B cell (primary cell): ENCODE results near the gene EIF2S1. TPM values are rescaled to one million over a fixed set of nuclear protein-coding genes. Genes with fewer than 3 reads are reported as not detected.
"Not testable (repeated sequence)": the region's sequence is repeated elsewhere in the genome, so short reads cannot be mapped to it uniquely, and the experiment has no call there.

Experiments used
- ATAC-seq: fragments of 200-7000 bp; cut with Tn5 transposase; one replicate; pipeline ENCODE4 v1.10.0; 2021; ENCODE audit warnings: low read depth, mild to moderate bottlenecking, moderate number of reproducible peaks, moderate library complexity
- CTCF ChIA-PET: fragments of 350-600 bp; sonication (Branson Sonifier 250); formaldehyde crosslinking; loops from one replicate; lab custom pipeline; 2021; ENCODE audit warnings: antibody characterized with exemption, inconsistent platforms; lab: Charles Lee
- POLR2A ChIA-PET: fragments of 350-600 bp; sonication (Branson Sonifier 250); formaldehyde crosslinking; loops from one replicate; lab custom pipeline; 2021; ENCODE audit warnings: antibody characterized with exemption; lab: Charles Lee
- DNase-seq: peaks from one replicate; pipeline ENCODE4 v3.0.0; 2013
- H2AFZ ChIP-seq: 2 replicates; pipeline ENCODE4 v1.6.1; 2012; ENCODE audit warnings: mild to moderate bottlenecking, low read depth, low read length; ENCODE audit not compliant: insufficient read depth, poor library complexity, severe bottlenecking
- H3K27ac ChIP-seq, 2 donors: 1 replicate in 1 of 2; 2 replicates in 1 of 2; pipeline ENCODE4 v1.5.1; 2012 to 2013; ENCODE audit warnings: low read length in 2 of 2, mild to moderate bottlenecking in 2 of 2, moderate library complexity in 1 of 2
- H3K27me3 ChIP-seq, 4 experiments: fragments of 200-600 bp in 1 of 4; sonication (generic) in 1 of 4; replicated peaks in 1 of 4; 1 replicate in 2 of 4; 2 replicates in 2 of 4; pipeline versions ENCODE4 v1.6.1 to v1.7.0; 2013 to 2016; ENCODE audit warnings: low read length in 3 of 4, mild to moderate bottlenecking in 2 of 4, mixed read lengths in 1 of 4, moderate library complexity in 1 of 4; ENCODE audit not compliant: insufficient read depth in 4 of 4, control insufficient read depth in 3 of 4; ENCODE audit errors: control extremely low read depth in 1 of 4
- H3K36me3 ChIP-seq, 2 experiments: replicated peaks in 1 of 2; 1 replicate in 1 of 2; 2 replicates in 1 of 2; pipeline versions ENCODE4 v1.6.1 to v1.7.1; 2013; ENCODE audit warnings: low read length in 1 of 2; ENCODE audit not compliant: insufficient read depth in 2 of 2, control insufficient read depth in 1 of 2; ENCODE audit errors: control extremely low read depth in 1 of 2, extremely low read depth in 1 of 2
- H3K4me1 ChIP-seq, 2 donors: fragments of 200-600 bp in 1 of 2; sonication (generic) in 1 of 2; 1 replicate in 1 of 2; 2 replicates in 1 of 2; pipeline versions ENCODE4 v1.5.1 to v1.6.1; 2013 to 2017; ENCODE audit warnings: low read length in 2 of 2; ENCODE audit not compliant: control insufficient read depth in 2 of 2, insufficient read depth in 2 of 2
- H3K4me2 ChIP-seq: replicated peaks from 2 replicates; pipeline ENCODE3; 2012; ENCODE audit warnings: mild to moderate bottlenecking, low read depth, low read length; ENCODE audit not compliant: poor library complexity, severe bottlenecking
- H3K4me3 ChIP-seq, 5 experiments: fragments of 200-600 bp in 1 of 5; sonication (generic) in 1 of 5; 1 replicate in 3 of 5; 2 replicates in 2 of 5; pipeline versions ENCODE4 v1.5.1 to v1.7.0; 2011 to 2016; ENCODE audit warnings: low read length in 4 of 5, mild to moderate bottlenecking in 4 of 5, low read depth in 2 of 5, control low read depth in 1 of 5, moderate library complexity in 1 of 5; ENCODE audit not compliant: insufficient read depth in 1 of 5; ENCODE audit errors: control extremely low read depth in 1 of 5, extremely low read depth in 1 of 5
- H3K79me2 ChIP-seq: fragments of 200-600 bp; sonication (generic); one replicate; pipeline ENCODE4 v1.6.0; 2016; ENCODE audit warnings: low read length; ENCODE audit not compliant: control insufficient read depth, insufficient read depth
- H3K9ac ChIP-seq: fragments of 200-600 bp; sonication (generic); 2 replicates; pipeline ENCODE4 v1.6.1; 2017; ENCODE audit warnings: mild to moderate bottlenecking, low read length, moderate library complexity
- H3K9me3 ChIP-seq, 3 donors: one replicate each; pipeline versions ENCODE4 v1.6.1 to v1.7.1; 2013; ENCODE audit warnings: low read length in 2 of 3; ENCODE audit not compliant: control insufficient read depth in 2 of 3, insufficient read depth in 1 of 3; ENCODE audit errors: control extremely low read depth in 1 of 3
- H4K20me1 ChIP-seq: 2 replicates; pipeline ENCODE4 v1.6.0; 2012; ENCODE audit warnings: mild to moderate bottlenecking, low read length; ENCODE audit not compliant: insufficient read depth, control insufficient read depth, poor library complexity, severe bottlenecking
- H3K27ac Mint-ChIP-seq: one replicate; pipeline ENCODE4 v1.8.0; 2021; ENCODE audit warnings: mixed read lengths
- H3K27me3 Mint-ChIP-seq: one replicate; pipeline ENCODE4 v1.8.0; 2021; ENCODE audit warnings: mixed read lengths
- H3K4me1 Mint-ChIP-seq: one replicate; pipeline ENCODE4 v1.8.0; 2021; ENCODE audit warnings: mixed read lengths
- H3K4me3 Mint-ChIP-seq: one replicate; pipeline ENCODE4 v1.8.0; 2021; ENCODE audit warnings: mixed read lengths
- H3K9me3 Mint-ChIP-seq: one replicate; pipeline ENCODE4 v1.8.0; 2022; ENCODE audit warnings: mixed read lengths; ENCODE audit not compliant: insufficient read depth
- CTCF ChIP-seq: fragments of 200-600 bp; IDR thresholded peaks from one replicate; pipeline ENCODE4 v1.8.0; 2022; ENCODE audit warnings: antibody characterized with exemption, mild to moderate bottlenecking
- EZH2 ChIP-seq: IDR thresholded peaks from 2 replicates; pipeline ENCODE4 v1.6.1; 2012; ENCODE audit warnings: borderline replicate concordance, low read depth, mild to moderate bottlenecking, moderate library complexity, low read length; ENCODE audit not compliant: insufficient read depth, poor library complexity, severe bottlenecking
- WGBS: methylation state at CpG from one replicate; pipeline ENCODE4 v1.1.5; 2013; ENCODE audit warnings: missing lambda C conversion rate; ENCODE audit not compliant: insufficient coverage; 5-methylcytosine and 5-hydroxymethylcytosine counted together
- intact Hi-C: fragments of 100-400 bp; cut with micrococcal nuclease; formaldehyde crosslinking; loops from one replicate; pipeline ENCODE4 v1.10.0; 2022
- polyA plus RNA-seq: library from polyadenylated mRNA; depleted of rRNA; stranded (reverse); fragments of >200 nt; gene quantifications from 2 replicates; pipeline ENCODE4 v1.2.3, GENCODE V29; 2012
- total RNA-seq, 2 donors: library from RNA; stranded (reverse); fragments of 120-200 nt in 1 of 2; gene quantifications; 1 replicate in 1 of 2; 2 replicates in 1 of 2; pipeline versions ENCODE4 v1.2.3 to v1.2.4, GENCODE V29; 2013 to 2022

EIF2S1 gene
- total and polyA plus RNA-seq, 2 donors (not counting 1 experiment from before 2014, with no cell fraction given): 10.4 to 39.9 TPM

DNA sequence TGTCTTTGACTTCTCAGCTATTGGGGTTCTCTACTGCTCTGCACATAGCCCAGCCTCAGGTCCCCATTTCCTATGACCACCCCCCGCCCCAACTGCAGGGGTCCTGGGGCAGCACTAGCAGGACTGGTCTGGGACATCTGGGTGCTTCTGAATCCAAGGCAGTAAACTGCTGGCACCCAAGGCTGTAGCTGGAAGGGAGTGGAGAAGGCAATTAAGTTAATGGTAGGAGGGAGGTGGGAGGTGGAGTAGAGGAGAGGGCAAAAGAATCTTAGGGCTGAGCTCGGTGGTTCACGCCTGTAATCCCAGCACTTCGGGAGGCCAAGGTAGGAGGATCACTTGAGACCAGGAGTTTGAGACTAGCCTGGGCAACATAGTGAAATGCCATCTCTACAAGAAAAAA, 40.3 kb downstream of the EIF2S1 start:
- DNase-seq (no peak), ATAC-seq (no peak)
- Histone ChIP-seq H3K9me3 (peaks cover 0 to 1% (median 0%) of the 10 kb centered on the region in 3 donors), H3K79me2 (no peaks in the 10 kb centered on the region), H3K27me3 (peaks cover 0 to 11% (median 3%) of the 10 kb centered on the region in 4 experiments), H3K36me3 (no peaks in the 10 kb centered on the region), H3K9ac (no peak overlapping the region), H3K4me1 (no peaks in the 10 kb centered on the region), H3K4me2 (no peak overlapping the region), H4K20me1 (no peaks in the 10 kb centered on the region), H3K4me3 (no peak overlapping the region), H2AFZ (no peak overlapping the region), H3K27ac (no peak overlapping the region)
- TF ChIP-seq EZH2: no peak
- TF ChIP-seq CTCF: no peak
- WGBS: 98% methylated on average over 4 of the region's 4 CpGs
- POLR2A ChIA-PET: no interaction called here
- no peak overlapping the region for H3K4me3 Mint-ChIP-seq
- intact Hi-C loops: no loop called here
- CTCF ChIA-PET: no interaction called here
- no peaks in the 10 kb centered on the region for H3K4me1 Mint-ChIP-seq
- peaks cover 3% of the 10 kb centered on the region for H3K9me3 Mint-ChIP-seq
- no peak overlapping the region for H3K27ac Mint-ChIP-seq
- H3K27me3 Mint-ChIP-seq: peaks cover 36% of the 10 kb centered on the region

GRCh38 chr14:67405771-67406170, 45.6 kb downstream of the EIF2S1 start:
- no peak overlapping the region for H3K9ac ChIP-seq
- Mint-ChIP-seq H3K4me1 (no peaks in the 10 kb centered on the region), H3K4me3 (no peak overlapping the region), H3K9me3 (peaks cover 3% of the 10 kb centered on the region), H3K27ac (no peak overlapping the region), H3K27me3 (peaks cover 22% of the 10 kb centered on the region)
- intact Hi-C loops: no loop called here
- 98% methylated on average over 5 of the region's 5 CpGs for WGBS
- ChIA-PET CTCF (no interaction called here), POLR2A (no interaction called here)
- H3K4me3 ChIP-seq: no peak overlapping the region
- no peaks in the 10 kb centered on the region for H3K36me3 ChIP-seq
- ATAC-seq: no peak
- no peaks in the 10 kb centered on the region for H3K79me2 ChIP-seq
- no peak for DNase-seq
- H3K4me1 ChIP-seq: no peaks in the 10 kb centered on the region
- TF ChIP-seq EZH2 (no peak), CTCF (no peak)
- H3K27ac ChIP-seq: no peak overlapping the region
- H3K4me2 ChIP-seq: no peak overlapping the region
- peaks cover 0 to 3% (median 1%) of the 10 kb centered on the region in 4 experiments for H3K27me3 ChIP-seq
- no peak overlapping the region for H2AFZ ChIP-seq
- no peaks in the 10 kb centered on the region for H4K20me1 ChIP-seq
- H3K9me3 ChIP-seq: peaks cover 0 to 1% (median 0%) of the 10 kb centered on the region in 3 donors

- H3K27ac Mint-ChIP-seq, POLR2A ChIA-PET, H3K4me1 ChIP-seq, CTCF ChIA-PET, H2AFZ ChIP-seq, H3K4me3 Mint-ChIP-seq, H3K27ac ChIP-seq, H4K20me1 ChIP-seq, H3K9me3 ChIP-seq, H3K79me2 ChIP-seq, H3K4me2 ChIP-seq, H3K9me3 Mint-ChIP-seq, H3K36me3 ChIP-seq, ATAC-seq, H3K4me3 ChIP-seq, H3K9ac ChIP-seq, DNase-seq, H3K4me1 Mint-ChIP-seq, intact Hi-C loops: not testable (repeated sequence)
- H3K27me3 Mint-ChIP-seq: peaks cover 29% of the 10 kb centered on the region
- 79% methylated on average over 4 of the region's 7 CpGs for WGBS
- H3K27me3 ChIP-seq: peaks cover 0 to 18% (median 5%) of the 10 kb centered on the region in 4 experiments
Observed at GRCh38 chr14:67408122-67408801, 48.1 kb downstream of the EIF2S1 start.
